HepG2 (cell line): ENCODE measurements around the gene OSBPL2. TPM values are rescaled to one million over a fixed set of nuclear protein-coding genes. Genes with fewer than 3 reads are reported as not detected.
A peak's percentile ranks its signal among the peaks of the same experiment; 100 is the strongest.

Source experiments
- ATF2 ChIP-seq: sonication (generic); formaldehyde crosslinking; IDR thresholded peaks from 2 replicates; pipeline ENCODE4 v1.4.0; 2020; ENCODE audit warnings: missing genetic modification reagents
- CREB1 ChIP-seq, 2 experiments: fragments of 450-650 bp in 1 of 2; IDR thresholded peaks; 2 replicates each; pipeline ENCODE4 v1.6.1; 2016 to 2017; ENCODE audit warnings: control low read depth in 1 of 2, mild to moderate bottlenecking in 1 of 2, missing compliant biosample characterization in 1 of 2, missing genetic modification characterization in 1 of 2
- CREM ChIP-seq, 2 experiments: sonication (generic) in 1 of 2; formaldehyde crosslinking in 1 of 2; IDR thresholded peaks; 2 replicates each; pipeline versions ENCODE4 v1.4.0 to v1.6.1; 2016 to 2020; ENCODE audit warnings: antibody characterized with exemption in 1 of 2, mild to moderate bottlenecking in 1 of 2, missing genetic modification reagents in 1 of 2
- HNRNPL ChIP-seq: fragments of 200-400 bp; formaldehyde crosslinking; IDR thresholded peaks from 2 replicates; pipeline ENCODE4 v1.6.1; 2017; ENCODE audit warnings: mild to moderate bottlenecking, low read depth, low read length
- IRF9 ChIP-seq: sonication (generic); formaldehyde crosslinking; IDR thresholded peaks from 2 replicates; pipeline ENCODE4 v1.8.0; 2022; ENCODE audit warnings: missing genetic modification reagents, mild to moderate bottlenecking, borderline replicate concordance
- MTF1 ChIP-seq: sonication (generic); formaldehyde crosslinking; IDR thresholded peaks from 2 replicates; pipeline ENCODE4 v1.5.0; 2020; ENCODE audit warnings: missing genetic modification reagents
- SKIL ChIP-seq: sonication (generic); formaldehyde crosslinking; IDR thresholded peaks from 2 replicates; pipeline ENCODE4 v1.8.0; 2022; ENCODE audit warnings: missing genetic modification reagents, mild to moderate bottlenecking, moderate library complexity, borderline replicate concordance
- SRSF4 ChIP-seq: fragments of 200-400 bp; formaldehyde crosslinking; IDR thresholded peaks from one replicate; pipeline ENCODE4 v1.6.1; 2018; ENCODE audit warnings: mild to moderate bottlenecking, low read depth, low read length, moderate library complexity; ENCODE audit not compliant: poor library complexity, severe bottlenecking
- U2AF1 ChIP-seq: fragments of 200-400 bp; formaldehyde crosslinking; optimal IDR thresholded peaks from 2 replicates; pipeline ENCODE3; 2017; ENCODE audit warnings: mild to moderate bottlenecking, low read depth, low read length
- ZBTB38 ChIP-seq: sonication (generic); formaldehyde crosslinking; IDR thresholded peaks from 2 replicates; pipeline ENCODE4 v1.5.1; 2020; ENCODE audit warnings: mild to moderate bottlenecking, missing genetic modification reagents
- ZIK1 ChIP-seq: sonication (generic); formaldehyde crosslinking; IDR thresholded peaks from 2 replicates; pipeline ENCODE4 v1.5.0; 2020; ENCODE audit warnings: mild to moderate bottlenecking, low read depth, missing genetic modification reagents, borderline replicate concordance
- ZNF253 ChIP-seq: sonication (generic); formaldehyde crosslinking; IDR thresholded peaks from 2 replicates; pipeline ENCODE4 v1.8.0; 2022; ENCODE audit warnings: mild to moderate bottlenecking, missing genetic modification reagents, borderline replicate concordance
- ZNF607 ChIP-seq: sonication (generic); formaldehyde crosslinking; IDR thresholded peaks from 2 replicates; pipeline ENCODE4 v1.5.1; 2020; ENCODE audit warnings: missing genetic modification reagents, mild to moderate bottlenecking, borderline replicate concordance
- ZNF672 ChIP-seq: sonication (generic); formaldehyde crosslinking; IDR thresholded peaks from 2 replicates; pipeline ENCODE4 v1.8.1; 2022; ENCODE audit warnings: missing genetic modification reagents
- ZNF850 ChIP-seq: sonication (generic); formaldehyde crosslinking; conservative IDR thresholded peaks from 2 replicates; pipeline ENCODE4 v1.9.0; 2021; ENCODE audit warnings: mild to moderate bottlenecking, missing genetic modification reagents
- ZNF891 ChIP-seq: sonication (generic); formaldehyde crosslinking; IDR thresholded peaks from 2 replicates; pipeline ENCODE4 v1.5.0; 2020; ENCODE audit warnings: mild to moderate bottlenecking, missing genetic modification reagents
- polyA plus RNA-seq, 8 experiments: library from polyadenylated mRNA; depleted of rRNA in 3 of 8; stranded (reverse) in 7 of 8; unstranded in 1 of 8; fragments of >200 nt; fragmentation: Illumina TruSeq in 4 of 8; extraction: Trizol in 4 of 8; gene quantifications; 2 replicates each; pipeline versions ENCODE4 v1.2.1 to v1.2.3, GENCODE V29; 2011 to 2016; ENCODE audit warnings: low read depth in 4 of 8, missing spikeins in 1 of 8, mixed read lengths in 1 of 8; ENCODE audit not compliant: insufficient read depth in 1 of 8
- total RNA-seq, 5 experiments: library from RNA; depleted of rRNA; stranded (reverse); fragments of >200 nt; fragmentation: Illumina TruSeq; extraction: Trizol; gene quantifications; 2 replicates each; pipeline ENCODE4 v1.2.3, GENCODE V29; 2016; ENCODE audit warnings: low read depth in 1 of 5
- TF ChIP-seq, protein P1 (sequence below): sonication (generic); formaldehyde crosslinking; IDR thresholded peaks from 2 replicates; pipeline ENCODE4 v1.4.0; 2020; ENCODE audit warnings: missing genetic modification reagents
- TF ChIP-seq, protein P2 (sequence below): sonication (generic); formaldehyde crosslinking; IDR thresholded peaks from 2 replicates; pipeline ENCODE4 v1.5.1; 2020; ENCODE audit warnings: mild to moderate bottlenecking, moderate library complexity, missing genetic modification reagents

OSBPL2 gene
- total and polyA plus RNA-seq, 2 of the 13 experiments (the other 11 are each of a cell fraction or from before 2014, with no cell fraction given): 18.5 to 37.4 TPM

DNA sequence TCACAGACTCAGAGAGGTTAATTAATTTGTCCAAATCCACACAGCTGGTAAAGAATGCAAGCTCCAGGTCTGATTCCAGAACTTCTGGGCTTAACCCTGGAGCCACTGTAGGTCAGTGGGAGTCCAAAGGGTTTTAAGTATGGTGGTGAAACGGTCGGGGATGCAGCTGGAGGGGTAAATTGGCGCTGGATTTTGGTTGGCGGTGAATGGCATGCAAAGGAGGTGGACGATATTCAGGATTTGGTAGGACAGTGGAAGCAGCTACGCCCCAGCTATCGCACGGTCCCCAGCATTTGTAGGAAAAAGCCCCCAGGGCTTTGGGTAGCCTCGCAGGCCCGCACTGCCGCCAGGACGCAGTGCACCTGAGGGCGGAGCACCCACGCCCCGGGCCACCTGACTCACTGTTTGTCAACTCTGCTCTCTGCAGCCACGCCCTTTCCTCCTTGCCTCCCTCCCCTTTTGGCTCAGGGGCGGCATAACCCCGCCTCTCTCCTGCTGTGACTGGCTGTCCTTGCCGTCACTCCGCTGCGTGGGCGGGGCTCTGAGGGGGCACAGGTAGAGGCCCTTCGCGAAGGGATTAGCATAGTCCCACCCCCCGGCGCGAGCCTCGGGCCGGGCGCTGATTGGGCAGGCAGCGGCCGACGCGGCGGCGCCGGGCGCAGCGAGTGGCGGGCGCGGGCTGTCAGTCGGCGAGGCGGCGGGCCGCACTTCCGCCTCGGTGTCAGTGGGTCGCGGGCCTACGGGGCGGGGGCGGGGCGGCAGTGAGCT is at the start of gene OSBPL2 (continued):
- TF ChIP-seq ZBTB38: no peak
- TF ChIP-seq ZNF253: no peak
- TF ChIP-seq HNRNPL: no peak
- no peak; the same call in none of the 2 replicates for TF ChIP-seq ZNF891
- no peak for TF ChIP-seq MTF1
- TF ChIP-seq ZNF850 (CRISPR knock-in tag): no peak
- TF ChIP-seq, protein P1, sequence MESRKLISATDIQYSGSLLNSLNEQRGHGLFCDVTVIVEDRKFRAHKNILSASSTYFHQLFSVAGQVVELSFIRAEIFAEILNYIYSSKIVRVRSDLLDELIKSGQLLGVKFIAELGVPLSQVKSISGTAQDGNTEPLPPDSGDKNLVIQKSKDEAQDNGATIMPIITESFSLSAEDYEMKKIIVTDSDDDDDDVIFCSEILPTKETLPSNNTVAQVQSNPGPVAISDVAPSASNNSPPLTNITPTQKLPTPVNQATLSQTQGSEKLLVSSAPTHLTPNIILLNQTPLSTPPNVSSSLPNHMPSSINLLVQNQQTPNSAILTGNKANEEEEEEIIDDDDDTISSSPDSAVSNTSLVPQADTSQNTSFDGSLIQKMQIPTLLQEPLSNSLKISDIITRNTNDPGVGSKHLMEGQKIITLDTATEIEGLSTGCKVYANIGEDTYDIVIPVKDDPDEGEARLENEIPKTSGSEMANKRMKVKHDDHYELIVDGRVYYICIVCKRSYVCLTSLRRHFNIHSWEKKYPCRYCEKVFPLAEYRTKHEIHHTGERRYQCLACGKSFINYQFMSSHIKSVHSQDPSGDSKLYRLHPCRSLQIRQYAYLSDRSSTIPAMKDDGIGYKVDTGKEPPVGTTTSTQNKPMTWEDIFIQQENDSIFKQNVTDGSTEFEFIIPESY (CRISPR knock-in tag): no peak
- TF ChIP-seq ZIK1 (CRISPR knock-in tag): 0 out of 2 replicates have a peak, but pooled peaks have one; percentile 76
- no peak; the same call in none of the 2 replicates for TF ChIP-seq CREM (IDR thresholded peaks at IDR 0.05)
- no peak for TF ChIP-seq CREM (CRISPR knock-in tag; IDR thresholded peaks at IDR 0.05)
- TF ChIP-seq CREB1 (IDR thresholded peaks at IDR 0.05): peak; percentile 95
- TF ChIP-seq CREB1 (CRISPR knock-in tag; IDR thresholded peaks at IDR 0.05): no peak
- TF ChIP-seq, protein P2, sequence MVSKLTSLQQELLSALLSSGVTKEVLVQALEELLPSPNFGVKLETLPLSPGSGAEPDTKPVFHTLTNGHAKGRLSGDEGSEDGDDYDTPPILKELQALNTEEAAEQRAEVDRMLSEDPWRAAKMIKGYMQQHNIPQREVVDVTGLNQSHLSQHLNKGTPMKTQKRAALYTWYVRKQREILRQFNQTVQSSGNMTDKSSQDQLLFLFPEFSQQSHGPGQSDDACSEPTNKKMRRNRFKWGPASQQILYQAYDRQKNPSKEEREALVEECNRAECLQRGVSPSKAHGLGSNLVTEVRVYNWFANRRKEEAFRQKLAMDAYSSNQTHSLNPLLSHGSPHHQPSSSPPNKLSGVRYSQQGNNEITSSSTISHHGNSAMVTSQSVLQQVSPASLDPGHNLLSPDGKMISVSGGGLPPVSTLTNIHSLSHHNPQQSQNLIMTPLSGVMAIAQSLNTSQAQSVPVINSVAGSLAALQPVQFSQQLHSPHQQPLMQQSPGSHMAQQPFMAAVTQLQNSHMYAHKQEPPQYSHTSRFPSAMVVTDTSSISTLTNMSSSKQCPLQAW: no peak; the same call in 1 of the 2 replicates
- no peak for TF ChIP-seq ZNF672 (CRISPR knock-in tag)
- no peak for TF ChIP-seq ZNF607
- no peak for TF ChIP-seq SRSF4
- TF ChIP-seq SKIL (CRISPR knock-in tag): no peak
- peak; percentile 40 for TF ChIP-seq U2AF1
- peak; percentile 36; the same call in 1 of the 2 replicates for TF ChIP-seq ATF2 (CRISPR knock-in tag)
- no peak for TF ChIP-seq IRF9
